Brain microvascular endothelial cell (primary cell): Measurements from ENCODE around the gene PRKG1.

Experiments used
- DNase-seq: peaks from one replicate; pipeline ENCODE4 v3.0.0-alpha.2; 2020
- H3K27ac ChIP-seq: fragments of 250-450 bp; sonication (Bioruptor Pico); 2 replicates; pipeline ENCODE4 v1.5.1; 2020; ENCODE audit warnings: mild to moderate bottlenecking, moderate library complexity
- H3K27me3 ChIP-seq: fragments of 250-450 bp; sonication (Bioruptor Pico); replicated peaks from 2 replicates; pipeline ENCODE4 v1.5.1; 2020; ENCODE audit warnings: mild to moderate bottlenecking
- H3K36me3 ChIP-seq: fragments of 250-450 bp; sonication (Bioruptor Pico); replicated peaks from 2 replicates; pipeline ENCODE4 v1.5.1; 2020; ENCODE audit warnings: mild to moderate bottlenecking
- H3K4me3 ChIP-seq: 2 replicates; pipeline ENCODE4 v1.5.1; 2011; ENCODE audit warnings: low read depth, mild to moderate bottlenecking, control low read depth, low read length, moderate library complexity
- in situ Hi-C: cut with HindIII; loops from 2 replicates; pipeline ENCODE4 v1.10.0; 2017; ENCODE audit warnings: low sequenced_read_pairs, low pct_ligation_motif_present
- TF ChIP-seq, protein P1 (sequence below): IDR thresholded peaks from 2 replicates; pipeline ENCODE4 v1.5.1; 2011; ENCODE audit warnings: low read depth, mild to moderate bottlenecking, moderate library complexity, low read length, control low read depth, inconsistent platforms; ENCODE audit errors: missing control alignments

The PRKG1 gene

DNA sequence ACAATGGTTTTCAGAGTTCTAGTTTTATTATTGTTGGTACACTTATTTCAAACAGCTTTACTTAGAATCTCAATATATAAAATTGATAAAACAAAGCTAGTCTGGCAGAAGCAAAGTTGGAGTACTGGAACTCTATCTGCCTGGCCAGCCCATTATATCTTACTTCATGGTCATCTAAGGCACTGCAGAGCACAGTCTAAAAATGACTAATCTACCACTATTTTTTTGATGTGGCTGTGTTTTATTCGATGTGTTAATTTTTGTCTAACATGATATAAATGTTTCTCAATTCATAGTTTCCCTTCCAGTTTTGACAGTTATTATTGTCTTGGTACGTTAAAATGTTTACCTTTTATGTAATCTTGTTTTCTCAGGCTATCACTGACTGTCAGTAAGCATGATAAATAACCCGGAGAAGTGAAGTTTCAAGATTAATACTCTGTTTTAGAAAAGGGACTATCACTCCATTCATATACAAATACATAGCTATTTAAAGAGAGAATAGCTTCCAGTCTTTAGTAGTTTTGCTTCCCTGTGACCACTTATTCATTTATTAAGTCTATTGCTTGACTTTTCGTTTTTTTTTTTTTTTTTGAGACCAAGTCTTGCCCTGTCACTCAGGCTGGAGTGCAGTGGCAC is 685.7 kb downstream of the PRKG1 start:
- TF ChIP-seq, protein P1, sequence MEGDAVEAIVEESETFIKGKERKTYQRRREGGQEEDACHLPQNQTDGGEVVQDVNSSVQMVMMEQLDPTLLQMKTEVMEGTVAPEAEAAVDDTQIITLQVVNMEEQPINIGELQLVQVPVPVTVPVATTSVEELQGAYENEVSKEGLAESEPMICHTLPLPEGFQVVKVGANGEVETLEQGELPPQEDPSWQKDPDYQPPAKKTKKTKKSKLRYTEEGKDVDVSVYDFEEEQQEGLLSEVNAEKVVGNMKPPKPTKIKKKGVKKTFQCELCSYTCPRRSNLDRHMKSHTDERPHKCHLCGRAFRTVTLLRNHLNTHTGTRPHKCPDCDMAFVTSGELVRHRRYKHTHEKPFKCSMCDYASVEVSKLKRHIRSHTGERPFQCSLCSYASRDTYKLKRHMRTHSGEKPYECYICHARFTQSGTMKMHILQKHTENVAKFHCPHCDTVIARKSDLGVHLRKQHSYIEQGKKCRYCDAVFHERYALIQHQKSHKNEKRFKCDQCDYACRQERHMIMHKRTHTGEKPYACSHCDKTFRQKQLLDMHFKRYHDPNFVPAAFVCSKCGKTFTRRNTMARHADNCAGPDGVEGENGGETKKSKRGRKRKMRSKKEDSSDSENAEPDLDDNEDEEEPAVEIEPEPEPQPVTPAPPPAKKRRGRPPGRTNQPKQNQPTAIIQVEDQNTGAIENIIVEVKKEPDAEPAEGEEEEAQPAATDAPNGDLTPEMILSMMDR = no peak
- Histone ChIP-seq H3K27ac (no peak overlapping the region), H3K4me3 (no peak overlapping the region), H3K36me3 (no peaks in the 10 kb centered on the region), H3K27me3 (no peaks in the 10 kb centered on the region)
- no peak for DNase-seq
- in situ Hi-C loops = no loop called here

DNA sequence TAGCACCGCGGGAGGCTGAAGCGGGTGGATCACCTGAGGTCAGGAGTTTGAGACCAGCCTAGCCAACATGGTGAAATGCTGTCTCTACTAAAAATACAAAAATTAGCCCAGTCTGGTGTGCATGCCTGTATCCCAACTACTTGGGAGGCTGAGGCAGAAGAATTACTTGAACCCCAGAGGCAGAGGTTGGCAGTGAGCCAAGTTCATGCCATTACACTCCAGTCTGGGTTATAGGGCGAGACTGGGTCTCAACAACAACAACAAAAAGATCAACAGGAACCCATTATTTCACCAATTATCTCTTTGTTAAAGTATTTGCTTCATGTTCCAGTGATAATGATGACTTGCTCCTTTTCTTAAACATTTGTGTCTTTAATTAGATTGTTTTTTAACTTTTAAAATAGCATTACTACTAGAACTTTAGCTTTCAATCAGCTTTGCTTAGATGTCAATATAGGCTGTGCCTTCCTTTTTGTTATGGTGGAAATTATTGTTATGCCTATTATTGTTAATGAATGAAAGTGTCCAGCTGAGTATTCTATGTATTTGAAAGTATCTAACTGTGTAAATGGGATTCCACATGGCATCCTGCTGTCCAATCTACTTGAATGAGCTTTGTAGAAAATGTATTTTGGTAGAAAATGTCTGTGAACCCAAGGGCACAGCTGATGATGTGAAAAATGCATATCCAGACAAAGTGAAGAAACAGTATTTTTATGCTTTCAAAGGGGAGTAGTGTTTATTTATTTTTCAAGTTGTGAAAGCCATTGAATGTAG is 686.8 kb downstream of the PRKG1 start:
- no peak overlapping the region for H3K4me3 ChIP-seq
- in situ Hi-C loops = no loop called here
- H3K27me3 ChIP-seq = no peaks in the 10 kb centered on the region
- TF ChIP-seq, protein P1 = no peak
- no peak for DNase-seq
- no peak overlapping the region for H3K27ac ChIP-seq
- H3K36me3 ChIP-seq = no peaks in the 10 kb centered on the region

DNA sequence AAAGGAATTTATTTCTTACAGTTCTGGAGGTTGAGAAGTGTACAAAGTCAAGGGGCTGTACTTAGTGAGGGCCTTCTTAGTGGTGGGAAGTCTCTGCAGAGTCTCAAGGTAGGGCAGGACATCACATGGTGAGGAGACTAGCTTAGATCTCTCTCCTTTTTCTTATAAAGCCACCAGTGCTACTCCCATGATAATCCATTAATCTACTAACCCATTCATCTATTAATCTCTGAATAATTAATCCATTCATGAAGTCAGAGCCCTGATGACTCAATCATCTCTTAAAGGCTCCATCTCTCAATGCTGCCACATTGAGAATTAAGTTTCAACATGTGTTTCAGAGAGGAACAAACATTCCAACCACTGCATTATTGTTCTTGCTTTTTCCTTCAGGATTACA is 689.5 kb downstream of the PRKG1 start:
- Histone ChIP-seq H3K27me3 (no peaks in the 10 kb centered on the region), H3K4me3 (no peak overlapping the region), H3K27ac (no peak overlapping the region), H3K36me3 (no peaks in the 10 kb centered on the region)
- in situ Hi-C loops = no loop called here
- no peak for DNase-seq
- TF ChIP-seq, protein P1 = no peak

DNA sequence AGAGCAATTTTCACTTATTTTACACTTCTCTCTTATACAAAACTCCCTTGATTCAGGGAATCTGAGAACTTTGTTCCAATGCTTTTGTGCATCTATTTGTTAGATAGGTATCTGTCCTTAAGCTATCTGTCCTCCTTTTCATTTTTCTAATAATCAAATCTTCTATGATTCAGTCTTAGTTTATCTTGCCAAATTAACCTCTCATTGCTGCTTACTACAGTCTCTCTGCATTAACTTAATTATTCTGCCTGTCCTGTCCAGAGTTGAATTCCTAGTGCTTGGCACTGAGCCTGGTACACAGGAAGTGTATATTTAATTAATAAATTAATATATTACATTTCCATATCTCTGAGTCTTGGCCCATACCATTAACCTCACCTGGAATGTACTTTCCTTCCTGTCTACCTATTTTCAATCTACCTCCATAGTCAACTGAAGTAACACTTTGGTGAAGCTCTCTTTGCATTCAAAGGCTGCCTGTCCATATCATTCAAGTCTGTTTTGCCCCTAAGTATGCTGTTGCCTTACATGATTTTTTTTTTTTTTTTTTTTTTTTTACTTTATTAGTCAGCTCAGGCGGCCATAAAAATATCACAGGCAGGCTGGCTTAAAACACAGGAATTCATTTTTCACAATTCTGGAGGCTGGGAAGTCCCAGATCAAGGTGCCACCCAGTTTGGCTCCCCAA is 691.1 kb downstream of the PRKG1 start:
- H3K36me3 ChIP-seq = no peaks in the 10 kb centered on the region
- no peak overlapping the region for H3K4me3 ChIP-seq
- no peak overlapping the region for H3K27ac ChIP-seq
- TF ChIP-seq, protein P1 = no peak
- no peaks in the 10 kb centered on the region for H3K27me3 ChIP-seq
- in situ Hi-C loops = no loop called here
- no peak for DNase-seq

DNA sequence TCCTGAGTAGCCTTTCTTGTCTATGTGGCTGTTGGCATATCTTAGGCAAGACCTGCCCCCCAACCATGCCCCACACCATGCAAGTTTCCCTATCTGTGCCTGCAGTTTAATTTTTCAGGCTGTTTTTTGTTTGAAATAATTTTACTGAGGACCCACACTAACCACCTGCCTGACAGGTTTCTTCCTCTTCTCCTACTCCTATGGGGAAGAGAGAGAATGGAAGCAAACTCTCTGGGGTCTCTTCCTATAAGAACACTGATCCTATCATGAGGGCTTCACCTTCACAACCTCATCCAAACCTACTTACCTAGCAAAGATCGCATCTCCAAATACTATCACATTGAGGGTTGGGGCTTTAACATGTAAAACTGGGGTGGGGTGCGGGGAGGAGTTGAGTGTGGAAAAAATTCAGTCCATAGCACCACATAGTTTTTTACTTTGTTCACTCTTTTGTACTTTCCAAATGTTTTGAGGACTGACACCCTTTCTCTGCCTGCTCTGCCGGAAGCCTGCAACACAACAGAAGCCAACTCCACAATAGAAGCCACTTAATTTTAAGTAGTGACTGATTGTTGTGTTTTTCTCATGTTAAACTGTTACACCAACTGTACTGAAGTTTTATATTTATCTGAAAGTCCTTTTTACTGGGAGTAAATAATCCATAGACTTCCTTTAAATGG is 692.3 kb downstream of the PRKG1 start:
- in situ Hi-C loops = no loop called here
- TF ChIP-seq, protein P1 = no peak
- H3K27me3 ChIP-seq = no peaks in the 10 kb centered on the region
- no peak overlapping the region for H3K27ac ChIP-seq
- H3K4me3 ChIP-seq = no peak overlapping the region
- no peaks in the 10 kb centered on the region for H3K36me3 ChIP-seq
- DNase-seq = no peak
